Fibroblast of lung (primary cell): Measurements from ENCODE around the gene DDX49. TPM values are rescaled to one million over a fixed set of nuclear protein-coding genes. Genes with fewer than 3 reads are reported as not detected.

Source experiments
- DNase-seq, 2 donors: peaks; one replicate each; pipeline versions ENCODE4 v3.0.0 to v3.0.0-alpha.2; 2010; ENCODE audit warnings: low read depth in 2 of 2
- H2AFZ ChIP-seq: 2 replicates; pipeline ENCODE4 v1.5.1; 2012; ENCODE audit warnings: low read length, control low read depth, inconsistent platforms
- H3K27ac ChIP-seq: 2 replicates; pipeline ENCODE4 v1.5.1; 2011; ENCODE audit warnings: low read length, control low read depth; ENCODE audit not compliant: insufficient read depth
- H3K27me3 ChIP-seq: 2 replicates; pipeline ENCODE4 v1.5.1; 2011; ENCODE audit warnings: mild to moderate bottlenecking, low read length; ENCODE audit not compliant: control insufficient read depth, insufficient read depth
- H3K36me3 ChIP-seq: 2 replicates; pipeline ENCODE4 v1.5.1; 2011; ENCODE audit warnings: low read length; ENCODE audit not compliant: control insufficient read depth, insufficient read depth
- H3K4me1 ChIP-seq: 2 replicates; pipeline ENCODE4 v1.5.1; 2011; ENCODE audit warnings: low read length; ENCODE audit not compliant: control insufficient read depth, insufficient read depth; ENCODE audit errors: extremely low read depth
- H3K4me2 ChIP-seq: 2 replicates; pipeline ENCODE4 v1.5.1; 2011; ENCODE audit warnings: low read length, control low read depth; ENCODE audit not compliant: insufficient read depth; ENCODE audit errors: extremely low read depth
- H3K4me3 ChIP-seq, 4 experiments: fragments of 200-600 bp in 1 of 4; sonication (generic) in 1 of 4; replicated peaks in 1 of 4; 2 replicates each; pipeline ENCODE4 v1.5.1; 2011 to 2016; ENCODE audit warnings: low read length in 4 of 4, low read depth in 3 of 4, mild to moderate bottlenecking in 3 of 4, control low read depth in 2 of 4, inconsistent platforms in 1 of 4, mixed read lengths in 1 of 4; ENCODE audit not compliant: insufficient read depth in 1 of 4; ENCODE audit errors: control extremely low read depth in 1 of 4
- H3K79me2 ChIP-seq: 2 replicates; pipeline ENCODE4 v1.5.1; 2012; ENCODE audit warnings: mild to moderate bottlenecking, low read length, inconsistent platforms; ENCODE audit not compliant: control insufficient read depth, insufficient read depth
- H3K9ac ChIP-seq: 2 replicates; pipeline ENCODE4 v1.5.1; 2011; ENCODE audit warnings: mild to moderate bottlenecking, low read length, control low read depth; ENCODE audit not compliant: insufficient read depth
- H3K9me3 ChIP-seq: 2 replicates; pipeline ENCODE4 v1.5.1; 2012; ENCODE audit warnings: low read depth, low read length; ENCODE audit not compliant: control insufficient read depth, insufficient read depth
- H4K20me1 ChIP-seq: 2 replicates; pipeline ENCODE4 v1.5.1; 2011; ENCODE audit warnings: low read length; ENCODE audit not compliant: control insufficient read depth, insufficient read depth; ENCODE audit errors: extremely low read depth
- CTCF ChIP-seq, 2 donors: IDR thresholded peaks in 1 of 2; conservative IDR thresholded peaks in 1 of 2; 1 replicate in 1 of 2; 2 replicates in 1 of 2; pipeline ENCODE4 v1.5.1; 2011 to 2012; ENCODE audit warnings: low read length in 2 of 2, control low read depth in 1 of 2, inconsistent platforms in 1 of 2, low read depth in 1 of 2, mild to moderate bottlenecking in 1 of 2
- EZH2 ChIP-seq: IDR thresholded peaks from 2 replicates; pipeline ENCODE4 v1.5.1; 2012; ENCODE audit warnings: low read length, control low read depth, mild to moderate bottlenecking; ENCODE audit errors: missing control alignments
- polyA plus RNA-seq, 2 donors: library from polyadenylated mRNA; depleted of rRNA in 1 of 2; stranded (reverse) in 1 of 2; unstranded in 1 of 2; fragments of >200 nt; gene quantifications; 2 replicates each; pipeline ENCODE4 v1.2.1, GENCODE V29; 2011 to 2012; ENCODE audit warnings: missing spikeins in 1 of 2
- total RNA-seq: library from RNA; depleted of rRNA; stranded (reverse); fragments of >200 nt; gene quantifications from 2 replicates; pipeline ENCODE4 v1.2.1, GENCODE V29; 2014

Gene DDX49
- total and polyA plus RNA-seq, 2 donors (not counting 1 experiment from before 2014, with no cell fraction given) = 25.3 to 56.3 TPM

- no peak overlapping the region for H3K27ac ChIP-seq
- H3K9ac ChIP-seq = no peak overlapping the region
- H3K79me2 ChIP-seq = no peaks in the 10 kb centered on the region
- H4K20me1 ChIP-seq = no peaks in the 10 kb centered on the region
- H3K4me2 ChIP-seq = no peak overlapping the region
- H3K4me3 ChIP-seq = no peak overlapping the region
- no peak for TF ChIP-seq CTCF (conservative IDR thresholded peaks at IDR 0.05 in 1 of 2, IDR thresholded peaks at IDR 0.05 in 1 of 2; ENCODE audit: low read depth in 1 of 2, low read length in 2 of 2)
- no peak for TF ChIP-seq EZH2
- no peak for DNase-seq
- H3K27me3 ChIP-seq = no peaks in the 10 kb centered on the region
- no peaks in the 10 kb centered on the region for H3K4me1 ChIP-seq
- no peaks in the 10 kb centered on the region for H3K9me3 ChIP-seq
- H3K36me3 ChIP-seq = no peaks in the 10 kb centered on the region
- H2AFZ ChIP-seq = no peak overlapping the region
Measured at GRCh38 chr19:18879579-18880373, 39.7 kb upstream of the DDX49 start.

DNA sequence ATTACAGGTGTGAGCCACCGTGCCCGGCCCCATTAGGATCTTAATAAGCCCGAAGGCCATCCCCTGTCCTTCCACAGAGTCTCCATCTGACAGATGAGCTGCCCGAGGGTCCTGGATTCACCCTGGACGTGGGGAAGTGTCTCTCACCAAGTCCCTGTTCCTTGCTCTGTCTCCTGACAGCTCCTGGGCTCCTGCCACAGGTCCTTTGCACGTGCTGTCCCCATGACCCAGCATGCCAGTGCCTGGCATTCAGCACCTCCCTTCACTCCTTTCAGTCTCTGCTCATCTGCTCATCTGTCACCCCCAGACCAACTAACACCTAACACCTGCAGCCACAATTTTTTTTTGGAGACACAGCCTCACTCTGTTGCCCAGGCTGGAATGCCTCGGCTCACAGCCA, 38.0 kb upstream of the DDX49 start:
- Histone ChIP-seq H3K27ac (no peak overlapping the region), H3K79me2 (no peaks in the 10 kb centered on the region), H3K4me2 (no peak overlapping the region), H3K27me3 (no peaks in the 10 kb centered on the region), H3K4me1 (no peaks in the 10 kb centered on the region), H3K4me3 (no peak overlapping the region), H3K9ac (no peak overlapping the region), H3K36me3 (no peaks in the 10 kb centered on the region), H2AFZ (no peak overlapping the region), H3K9me3 (no peaks in the 10 kb centered on the region), H4K20me1 (no peaks in the 10 kb centered on the region)
- TF ChIP-seq CTCF (conservative IDR thresholded peaks at IDR 0.05 in 1 of 2, IDR thresholded peaks at IDR 0.05 in 1 of 2; ENCODE audit: low read depth in 1 of 2, low read length in 2 of 2) (no peak), EZH2 (no peak)
- DNase-seq = no peak

- no peak for DNase-seq
- no peaks in the 10 kb centered on the region for H4K20me1 ChIP-seq
- H3K27ac ChIP-seq = no peak overlapping the region
Measured at GRCh38 chr19:18883526-18884304, 35.8 kb upstream of the DDX49 start.

More at GRCh38 chr19:18883526-18884304, 35.8 kb upstream of the DDX49 start:
- Histone ChIP-seq H3K79me2 (no peaks in the 10 kb centered on the region), H3K36me3 (no peaks in the 10 kb centered on the region), H3K9ac (no peak overlapping the region), H3K27me3 (no peaks in the 10 kb centered on the region), H2AFZ (no peak overlapping the region), H3K9me3 (no peaks in the 10 kb centered on the region), H3K4me3 (no peak overlapping the region), H3K4me1 (no peaks in the 10 kb centered on the region), H3K4me2 (no peak overlapping the region)
- TF ChIP-seq CTCF (conservative IDR thresholded peaks at IDR 0.05 in 1 of 2, IDR thresholded peaks at IDR 0.05 in 1 of 2; ENCODE audit: low read depth in 1 of 2, low read length in 2 of 2) (no peak), EZH2 (no peak)
